ENCODE measurements around the gene SEMA6A. TPM values are rescaled to one million over a fixed set of nuclear protein-coding genes. Genes with fewer than 3 reads are reported as not detected.
A peak's percentile ranks its signal among the peaks of the same experiment; 100 is the strongest.

Gene SEMA6A
- total and polyA plus RNA-seq, 10 of the 15 experiments (the other 5 are each of a cell fraction or from before 2014, with no cell fraction given) = 0.16 to 10.2 (median 1.1) TPM

GRCh38 chr5:116613445-116613844, 38.8 kb upstream of the SEMA6A start:
- in situ Hi-C loops (cut with MboI) = no loop called here
- H3K9me3 ChIP-seq (replicated peaks; ENCODE audit: control insufficient read depth, insufficient read depth, low read length) = no peaks in the 10 kb centered on the region; the same call in 2 of the 3 replicates
- POLR2A ChIA-PET = interaction anchor here (0.9 to 4.2 kb wide), 7 partner anchors 11 to 151 kb away, joined by 3 to 40 read pairs (median 5); no protein-coding TSS in a partner anchor
- peak overlapping the region; percentile 41; the same call in 1 of the 2 replicates for H3K9ac ChIP-seq (ENCODE audit: control insufficient read depth, insufficient read depth, low read length)
- no peak for DNase-seq (ENCODE audit: low read depth, low spot score)
- 89% methylated on average over 1 of the region's 1 CpG for WGBS (ENCODE audit: insufficient coverage, insufficient replicate concordance, low lambda C conversion rate, missing lambda C conversion rate)
- H2AFZ ChIP-seq (ENCODE audit: control insufficient read depth, low read depth, low read length) = peak overlapping the region; percentile 45; the same call in 1 of the 2 replicates
- CTCF ChIA-PET = interaction anchor here (0.7 to 4.1 kb wide), 10 partner anchors 8 to 151 kb away, joined by 3 to 19 read pairs (median 4); no protein-coding TSS in a partner anchor
- SMC1A ChIA-PET (ENCODE audit: uncharacterized antibody, unreplicated experiment) = interaction anchor here (0.7 to 14.2 kb wide), 19 partner anchors 9 to 150 kb away, joined by 3 to 110 read pairs (median 9); partner anchors contain the start of gene SEMA6A
- peak overlapping the region; percentile 69; the same call in 1 of the 2 replicates for H3K27ac ChIP-seq (ENCODE audit: control insufficient read depth, insufficient read depth)
- H3K27me3 ChIP-seq (replicated peaks in 1 of 2; ENCODE audit: control insufficient read depth in 2 of 2, insufficient read depth in 2 of 2, low read length in 1 of 2) = no peaks in the 10 kb centered on the region
- peak overlapping the region; percentile 69 for H3K4me2 ChIP-seq (ENCODE audit: control insufficient read depth, insufficient read depth)
- RAD21 ChIA-PET (ENCODE audit: unreplicated experiment) = interaction anchor here (1.3 to 6.2 kb wide), 16 partner anchors 12 to 334 kb away, joined by 3 to 89 read pairs (median 10); partner anchors contain the start of gene SEMA6A
- intact Hi-C loops (cut with micrococcal nuclease; ENCODE audit: unreplicated experiment) = no loop called here
- H3K79me2 ChIP-seq (ENCODE audit: control insufficient read depth, insufficient read depth, low read length) = no peaks in the 10 kb centered on the region
- peaks cover 17% of the 10 kb centered on the region for H3K4me1 ChIP-seq (ENCODE audit: control insufficient read depth, insufficient read depth, low read length)
- no peak overlapping the region for H3K4me3 ChIP-seq
- no TSS peak for BruUV-seq (replicated peaks)
- ATAC-seq = peak; percentile 87
- H3K36me3 ChIP-seq (ENCODE audit: control insufficient read depth in 2 of 2, insufficient read depth in 2 of 2, low read length in 1 of 2) = no peaks in the 10 kb centered on the region
- FAIRE-seq = no peak
- H4K20me1 ChIP-seq (ENCODE audit: control insufficient read depth, insufficient read depth) = no peaks in the 10 kb centered on the region
- no peak for TF ChIP-seq POLR2AphosphoS5 (IDR thresholded peaks at IDR 0.05; ENCODE audit: low read length)
- no peak for TF ChIP-seq ZNF207 (IDR thresholded peaks at IDR 0.05; ENCODE audit: borderline replicate concordance)
- no peak for TF ChIP-seq KAT2A (conservative IDR thresholded peaks at IDR 0.05; ENCODE audit: control insufficient read depth, low read depth, low read length)
- no peak for TF ChIP-seq NR2F1 (conservative IDR thresholded peaks at IDR 0.05)
- no peak for TF ChIP-seq RELB (IDR thresholded peaks at IDR 0.05; ENCODE audit: low read depth)
- TF ChIP-seq, protein P1, sequence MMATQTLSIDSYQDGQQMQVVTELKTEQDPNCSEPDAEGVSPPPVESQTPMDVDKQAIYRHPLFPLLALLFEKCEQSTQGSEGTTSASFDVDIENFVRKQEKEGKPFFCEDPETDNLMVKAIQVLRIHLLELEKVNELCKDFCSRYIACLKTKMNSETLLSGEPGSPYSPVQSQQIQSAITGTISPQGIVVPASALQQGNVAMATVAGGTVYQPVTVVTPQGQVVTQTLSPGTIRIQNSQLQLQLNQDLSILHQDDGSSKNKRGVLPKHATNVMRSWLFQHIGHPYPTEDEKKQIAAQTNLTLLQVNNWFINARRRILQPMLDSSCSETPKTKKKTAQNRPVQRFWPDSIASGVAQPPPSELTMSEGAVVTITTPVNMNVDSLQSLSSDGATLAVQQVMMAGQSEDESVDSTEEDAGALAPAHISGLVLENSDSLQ (IDR thresholded peaks at IDR 0.05) = peak; percentile 37; the same call in 1 of the 2 replicates
- TF ChIP-seq MAX (IDR thresholded peaks at IDR 0.05; ENCODE audit: low read depth, low read length) = no peak
- no peak for TF ChIP-seq SMAD1 (IDR thresholded peaks at IDR 0.05; ENCODE audit: low read depth, partially characterized antibody)
- no peak for TF ChIP-seq ATF7 (IDR thresholded peaks at IDR 0.05; ENCODE audit: low read depth)
- no peak for TF ChIP-seq CEBPB (IDR thresholded peaks at IDR 0.05; ENCODE audit: borderline replicate concordance in 1 of 2, low read depth in 2 of 2, low read length in 2 of 2)
- peak; percentile 57; the same call in 1 of the 2 replicates for TF ChIP-seq BMI1 (IDR thresholded peaks at IDR 0.05; ENCODE audit: borderline replicate concordance)
- no peak for TF ChIP-seq TAF1 (IDR thresholded peaks at IDR 0.05; ENCODE audit: borderline replicate concordance, low read depth, low read length)
